Parathyroid adenoma (tissue), 2 donors: ENCODE data around the gene FNDC4.
A peak's percentile ranks its signal among the peaks of the same experiment; 100 is the strongest.

Experiments
- H2AFZ ChIP-seq: fragments of 300-600 bp; sonication (generic); one replicate; pipeline ENCODE4 v1.7.0; 2017; ENCODE audit warnings: antibody characterized with exemption, mild to moderate bottlenecking
- H3K27ac ChIP-seq: fragments of 300-600 bp; sonication (generic); one replicate; pipeline ENCODE4 v1.7.0; 2017
- H3K27me3 ChIP-seq: fragments of 300-600 bp; sonication (generic); one replicate; pipeline ENCODE4 v1.7.0; 2017; ENCODE audit warnings: low read length; ENCODE audit not compliant: control insufficient read depth, insufficient read depth
- H3K36me3 ChIP-seq: fragments of 300-600 bp; sonication (generic); one replicate; pipeline ENCODE4 v1.7.0; 2017; ENCODE audit warnings: low read length; ENCODE audit not compliant: control insufficient read depth, insufficient read depth
- H3K4me1 ChIP-seq: fragments of 300-600 bp; sonication (generic); one replicate; pipeline ENCODE4 v1.7.0; 2017; ENCODE audit warnings: control low read depth
- H3K4me2 ChIP-seq: fragments of 300-600 bp; sonication (generic); one replicate; pipeline ENCODE4 v1.7.0; 2017; ENCODE audit warnings: low read length
- H3K4me3 ChIP-seq: fragments of 300-600 bp; sonication (generic); one replicate; pipeline ENCODE4 v1.7.0; 2017; ENCODE audit warnings: low read depth, low read length
- H3K79me2 ChIP-seq: fragments of 300-600 bp; sonication (generic); one replicate; pipeline ENCODE4 v1.7.0; 2017; ENCODE audit warnings: control low read depth
- H3K9ac ChIP-seq: fragments of 300-600 bp; sonication (generic); one replicate; pipeline ENCODE4 v1.7.0; 2017; ENCODE audit warnings: mild to moderate bottlenecking
- H3K9me3 ChIP-seq: fragments of 300-600 bp; sonication (generic); one replicate; pipeline ENCODE4 v1.7.0; 2017; ENCODE audit warnings: low read length; ENCODE audit not compliant: control insufficient read depth
- CTCF ChIP-seq: fragments of 300-600 bp; sonication (generic); IDR thresholded peaks from one replicate; pipeline ENCODE4 v1.7.0; 2017; ENCODE audit warnings: antibody characterized with exemption, mild to moderate bottlenecking
- donor health status: primary hyperparathyroidism.

Gene FNDC4

DNA sequence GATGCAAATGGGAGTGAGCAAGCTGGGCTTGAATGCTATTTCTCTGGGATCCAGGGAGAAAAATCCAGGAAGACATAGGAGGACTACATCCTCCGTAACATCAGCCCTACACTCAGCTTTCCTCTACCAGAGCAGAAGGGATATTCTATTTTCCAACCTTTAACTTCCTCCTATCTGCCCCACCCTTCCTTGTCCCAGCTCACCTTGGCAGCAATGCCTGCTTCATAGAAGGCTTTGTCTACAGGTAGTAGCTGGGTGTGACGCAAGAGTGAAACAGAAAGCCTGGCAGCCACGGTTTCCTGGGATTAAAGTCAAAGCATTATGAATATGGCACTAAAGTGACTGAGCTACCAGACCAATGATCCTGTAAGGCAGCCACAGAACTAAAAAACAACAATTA, 48.9 kb downstream of the FNDC4 start:
- no peak overlapping the region for H3K9ac ChIP-seq
- H3K4me3 ChIP-seq: no peak overlapping the region
- no peak overlapping the region for H3K4me2 ChIP-seq
- TF ChIP-seq CTCF: no peak
- no peaks in the 10 kb centered on the region for H3K9me3 ChIP-seq
- H2AFZ ChIP-seq: no peak overlapping the region
- no peaks in the 10 kb centered on the region for H3K79me2 ChIP-seq
- no peaks in the 10 kb centered on the region for H3K27me3 ChIP-seq
- H3K36me3 ChIP-seq: no peaks in the 10 kb centered on the region
- no peak overlapping the region for H3K27ac ChIP-seq
- no peaks in the 10 kb centered on the region for H3K4me1 ChIP-seq

DNA sequence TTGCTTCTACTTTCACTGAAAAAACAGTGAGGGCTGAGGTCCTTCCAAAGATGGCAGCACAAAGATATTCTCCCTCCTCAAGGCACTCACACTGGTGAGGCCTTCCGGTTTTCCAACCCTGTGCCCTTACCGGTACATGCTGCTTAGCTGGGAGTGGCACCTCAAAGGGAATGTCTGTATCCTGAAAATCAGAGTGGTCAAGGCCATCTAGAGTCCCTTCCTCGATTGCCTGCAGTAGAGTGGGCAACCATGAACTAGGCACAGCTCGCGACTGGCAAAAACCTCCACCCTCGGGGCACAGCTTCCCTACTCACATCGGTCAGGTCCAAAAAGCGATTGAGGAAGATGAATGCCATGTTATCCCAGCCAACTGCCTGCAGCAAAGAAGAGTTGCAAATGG, 49.4 kb downstream of the FNDC4 start:
- no peak for TF ChIP-seq CTCF
- Histone ChIP-seq H3K27ac (no peak overlapping the region), H2AFZ (no peak overlapping the region), H3K4me1 (no peaks in the 10 kb centered on the region), H3K9me3 (no peaks in the 10 kb centered on the region), H3K27me3 (no peaks in the 10 kb centered on the region), H3K36me3 (no peaks in the 10 kb centered on the region), H3K9ac (no peak overlapping the region), H3K4me3 (no peak overlapping the region), H3K79me2 (no peaks in the 10 kb centered on the region), H3K4me2 (no peak overlapping the region)

DNA sequence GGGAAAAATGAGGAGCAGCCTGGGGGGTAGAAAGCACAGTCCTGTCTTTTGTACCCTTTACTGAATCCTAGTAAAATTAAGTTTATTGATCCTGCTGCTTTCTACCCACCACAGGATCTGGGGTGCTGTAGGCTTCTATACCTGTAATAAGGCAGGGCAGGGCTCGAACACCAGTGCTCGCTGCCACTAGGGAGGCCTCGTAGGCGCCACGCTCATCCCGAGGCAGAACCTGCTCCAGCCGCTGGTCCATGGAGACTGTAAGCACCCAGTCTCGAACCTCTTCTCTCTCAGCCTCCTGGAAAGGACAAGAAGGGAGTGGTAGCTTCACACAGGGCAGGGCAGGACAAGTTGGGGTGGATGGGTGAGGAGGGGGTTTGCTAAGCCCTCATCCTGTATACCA, 49.8 kb downstream of the FNDC4 start:
- Histone ChIP-seq H3K4me3 (no peak overlapping the region), H3K27me3 (no peaks in the 10 kb centered on the region), H3K4me1 (no peaks in the 10 kb centered on the region), H3K9me3 (no peaks in the 10 kb centered on the region), H3K36me3 (no peaks in the 10 kb centered on the region), H3K4me2 (no peak overlapping the region), H3K79me2 (no peaks in the 10 kb centered on the region), H3K9ac (no peak overlapping the region), H3K27ac (no peak overlapping the region), H2AFZ (no peak overlapping the region)
- TF ChIP-seq CTCF: no peak

GRCh38 chr2:27442920-27443282, 52.1 kb downstream of the FNDC4 start:
- Histone ChIP-seq H3K4me3 (peak overlapping the region; percentile 36), H3K36me3 (no peaks in the 10 kb centered on the region), H3K27ac (no peak overlapping the region)

More at GRCh38 chr2:27442920-27443282, 52.1 kb downstream of the FNDC4 start:
- Histone ChIP-seq H3K9me3 (no peaks in the 10 kb centered on the region), H3K4me1 (no peaks in the 10 kb centered on the region), H3K79me2 (no peaks in the 10 kb centered on the region), H3K9ac (no peak overlapping the region), H3K27me3 (no peaks in the 10 kb centered on the region), H3K4me2 (peak overlapping the region; percentile 60), H2AFZ (peak overlapping the region; percentile 81)
- TF ChIP-seq CTCF: no peak
